Transverse colon (tissue), 4 donors: ENCODE measurements around the gene BBS1. TPM values are rescaled to one million over a fixed set of nuclear protein-coding genes. Genes with fewer than 3 reads are reported as not detected.

Experiments
- DNase-seq: peaks from one replicate; pipeline ENCODE4 v3.0.0-alpha.2; 2019
- H3K27ac ChIP-seq, 4 donors: fragments of 200-600 bp; sonication (generic); 2 replicates each; pipeline ENCODE4 v1.5.1; 2016 to 2018; ENCODE audit warnings: inconsistent platforms in 4 of 4
- H3K27me3 ChIP-seq: fragments of 200-600 bp; sonication (generic); 2 replicates; pipeline ENCODE4 v1.5.1; 2017; ENCODE audit warnings: inconsistent platforms
- H3K36me3 ChIP-seq, 4 donors: fragments of 200-600 bp; sonication (generic); 2 replicates each; pipeline ENCODE4 v1.5.1; 2017 to 2019; ENCODE audit warnings: inconsistent platforms in 4 of 4
- H3K4me1 ChIP-seq, 4 donors: fragments of 200-600 bp; sonication (generic); 2 replicates each; pipeline ENCODE4 v1.5.1; 2017 to 2020; ENCODE audit warnings: inconsistent platforms in 4 of 4
- H3K4me3 ChIP-seq, 4 donors: fragments of 200-600 bp; sonication (generic); 1 replicate in 1 of 4; 2 replicates in 3 of 4; pipeline versions ENCODE4 v1.5.1 to v1.6.1; 2017 to 2019; ENCODE audit warnings: inconsistent platforms in 4 of 4
- H3K9me3 ChIP-seq, 2 donors: fragments of 200-600 bp; sonication (generic); 2 replicates each; pipeline ENCODE4 v1.5.1; 2017 to 2019; ENCODE audit warnings: inconsistent platforms in 2 of 2
- EP300 ChIP-seq: sonication (generic); formaldehyde crosslinking; IDR thresholded peaks from one replicate; pipeline ENCODE4 v1.6.1; 2017; ENCODE audit warnings: antibody characterized with exemption, low read depth
- POLR2A ChIP-seq: fragments of 450-650 bp; IDR thresholded peaks from one replicate; pipeline ENCODE4 v1.6.1; 2016; ENCODE audit warnings: antibody characterized with exemption, mild to moderate bottlenecking, moderate library complexity
- POLR2AphosphoS5 ChIP-seq, 3 donors: sonication (generic); formaldehyde crosslinking; IDR thresholded peaks; one replicate each; pipeline ENCODE4 v1.6.1; 2016; ENCODE audit warnings: antibody characterized with exemption in 3 of 3
- WGBS, 2 donors: methylation state at CpG; one replicate each; pipeline ENCODE4 v1.1.5; 2018; ENCODE audit warnings: low coverage in 1 of 2; 5-methylcytosine and 5-hydroxymethylcytosine counted together
- in situ Hi-C, 4 donors: fragments of 200-750 bp; cut with MboI; loops; one replicate each; pipeline versions ENCODE4 v1.15.0 to v1.15.1; 2017; ENCODE audit warnings: low sequenced_read_pairs in 3 of 4, low pct_ligation_motif_present in 1 of 4, low pct_unique_long_range_greater_than_20kb in 1 of 4
- intact Hi-C: fragments of 100-400 bp; cut with DNase I; formaldehyde crosslinking; loops from one replicate; pipeline ENCODE4 v1.15.1; 2023; ENCODE audit warnings: low total_unique reads
- total RNA-seq, 4 donors: library from RNA; depleted of rRNA; stranded (reverse); fragments of >200 nt; gene quantifications; one replicate each; pipeline ENCODE4 v1.1.0, GENCODE V29; 2016
- TF ChIP-seq, protein P1 (sequence below), 5 experiments: fragments of 200-600 bp in 3 of 5; fragments of 450-650 bp in 2 of 5; sonication (generic) in 3 of 5; IDR thresholded peaks; 1 replicate in 2 of 5; 2 replicates in 3 of 5; pipeline ENCODE4 v1.5.1; 2016 to 2017; ENCODE audit warnings: antibody characterized with exemption in 5 of 5, inconsistent platforms in 3 of 5, mild to moderate bottlenecking in 2 of 5, moderate library complexity in 1 of 5

The BBS1 gene
- total RNA-seq, 4 donors from 2014 or later = 33.3 to 146 (median 56.0) TPM

DNA sequence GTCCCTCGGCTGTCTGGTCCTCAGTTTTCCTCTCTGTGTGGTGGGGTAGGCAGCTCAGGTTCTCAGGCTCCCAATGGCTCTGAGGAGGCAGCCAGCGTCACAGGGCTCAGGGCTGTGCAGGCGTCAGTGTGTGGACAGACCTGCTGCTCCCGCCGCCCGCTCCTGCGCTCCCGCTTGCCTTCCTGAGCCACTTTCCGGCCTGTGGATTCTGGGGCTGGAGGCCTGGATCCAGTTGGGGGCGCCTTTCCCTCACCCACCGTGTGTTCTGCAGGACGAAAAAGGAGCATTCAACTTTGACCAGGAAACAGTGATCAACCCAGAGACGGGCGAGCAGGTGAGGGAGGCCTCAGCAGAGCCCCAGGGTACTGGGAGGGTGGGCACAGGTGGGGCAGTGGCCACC, 15.5 kb upstream of the BBS1 start:
- H3K36me3 ChIP-seq = no peaks in the 10 kb centered on the region
- intact Hi-C loops (no loop called here), in situ Hi-C loops (no loop called here)
- H3K9me3 ChIP-seq = no peaks in the 10 kb centered on the region
- no peak overlapping the region for H3K4me3 ChIP-seq
- DNase-seq = no peak
- no peak for TF ChIP-seq POLR2A
- H3K27me3 ChIP-seq = no peaks in the 10 kb centered on the region
- peaks cover 0 to 9% (median 0%) of the 10 kb centered on the region in 4 donors for H3K4me1 ChIP-seq
- WGBS, 2 donors = 89% methylated on average over 14 of the region's 14 CpGs; no CpG with 5 or more reads in 1 of the 2 donors
- no peak overlapping the region for H3K27ac ChIP-seq

DNA sequence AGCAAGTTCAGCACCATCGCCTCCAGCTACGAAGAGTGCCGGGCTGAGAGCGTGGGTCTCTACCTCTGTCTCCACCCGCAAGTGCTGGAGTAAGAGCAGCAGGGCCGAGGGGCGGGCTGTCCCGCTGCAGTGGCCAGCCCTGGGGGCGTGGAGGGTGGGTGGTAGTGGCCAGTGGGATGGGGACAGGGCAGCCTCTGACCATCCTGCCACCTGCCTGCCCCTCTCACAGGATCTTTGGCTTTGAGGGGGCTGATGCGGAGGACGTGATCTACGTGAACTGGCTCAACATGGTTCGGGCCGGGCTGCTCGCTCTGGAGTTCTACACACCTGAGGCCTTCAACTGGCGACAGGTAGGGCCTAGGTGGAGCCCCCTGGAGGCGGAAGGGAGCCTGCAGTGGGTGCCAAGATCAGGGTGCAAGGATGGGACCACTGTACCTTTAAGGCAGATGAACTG, 15.0 kb upstream of the BBS1 start:
- WGBS, 2 donors = 91 to 93% methylated on average over 3 to 17 of the region's 17 CpGs
- intact Hi-C loops (no loop called here), in situ Hi-C loops (no loop called here)
- Histone ChIP-seq H3K4me3 (no peak overlapping the region), H3K27ac (no peak overlapping the region), H3K36me3 (no peaks in the 10 kb centered on the region), H3K9me3 (no peaks in the 10 kb centered on the region), H3K27me3 (no peaks in the 10 kb centered on the region), H3K4me1 (peaks cover 0 to 9% (median 0%) of the 10 kb centered on the region in 4 donors)
- no peak for DNase-seq
- TF ChIP-seq, protein P1, sequence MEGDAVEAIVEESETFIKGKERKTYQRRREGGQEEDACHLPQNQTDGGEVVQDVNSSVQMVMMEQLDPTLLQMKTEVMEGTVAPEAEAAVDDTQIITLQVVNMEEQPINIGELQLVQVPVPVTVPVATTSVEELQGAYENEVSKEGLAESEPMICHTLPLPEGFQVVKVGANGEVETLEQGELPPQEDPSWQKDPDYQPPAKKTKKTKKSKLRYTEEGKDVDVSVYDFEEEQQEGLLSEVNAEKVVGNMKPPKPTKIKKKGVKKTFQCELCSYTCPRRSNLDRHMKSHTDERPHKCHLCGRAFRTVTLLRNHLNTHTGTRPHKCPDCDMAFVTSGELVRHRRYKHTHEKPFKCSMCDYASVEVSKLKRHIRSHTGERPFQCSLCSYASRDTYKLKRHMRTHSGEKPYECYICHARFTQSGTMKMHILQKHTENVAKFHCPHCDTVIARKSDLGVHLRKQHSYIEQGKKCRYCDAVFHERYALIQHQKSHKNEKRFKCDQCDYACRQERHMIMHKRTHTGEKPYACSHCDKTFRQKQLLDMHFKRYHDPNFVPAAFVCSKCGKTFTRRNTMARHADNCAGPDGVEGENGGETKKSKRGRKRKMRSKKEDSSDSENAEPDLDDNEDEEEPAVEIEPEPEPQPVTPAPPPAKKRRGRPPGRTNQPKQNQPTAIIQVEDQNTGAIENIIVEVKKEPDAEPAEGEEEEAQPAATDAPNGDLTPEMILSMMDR (IDR thresholded peaks at IDR 0.05) = no peak
- TF ChIP-seq POLR2AphosphoS5 (IDR thresholded peaks at IDR 0.05) = no peak
- no peak for TF ChIP-seq POLR2A
- TF ChIP-seq EP300 = no peak

DNA sequence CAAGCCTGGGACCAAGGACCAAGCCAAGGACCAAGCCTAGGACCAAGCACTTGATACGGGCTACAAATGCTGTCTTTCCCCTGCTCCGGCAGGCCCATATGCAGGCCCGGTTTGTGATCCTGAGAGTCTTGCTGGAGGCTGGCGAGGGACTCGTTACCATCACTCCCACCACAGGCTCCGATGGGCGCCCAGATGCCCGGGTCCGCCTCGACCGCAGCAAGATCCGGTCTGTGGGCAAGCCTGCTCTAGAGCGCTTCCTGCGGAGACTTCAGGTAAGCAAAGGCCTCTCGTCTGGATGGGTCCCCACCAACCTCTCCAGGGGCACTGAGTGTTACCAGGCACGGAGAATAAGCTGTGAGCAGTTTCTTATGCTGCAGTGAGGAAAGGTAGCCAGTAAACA, 13.2 kb upstream of the BBS1 start:
- H3K4me1 ChIP-seq = peaks cover 0 to 9% (median 0%) of the 10 kb centered on the region in 4 donors
- H3K4me3 ChIP-seq = no peak overlapping the region
- no peaks in the 10 kb centered on the region for H3K27me3 ChIP-seq
- in situ Hi-C loops = no loop called here
- no peaks in the 10 kb centered on the region for H3K9me3 ChIP-seq
- intact Hi-C loops = no loop called here
- no peak for DNase-seq
- TF ChIP-seq EP300 = no peak
- TF ChIP-seq, protein P1 (IDR thresholded peaks at IDR 0.05) = no peak
- TF ChIP-seq POLR2AphosphoS5 (IDR thresholded peaks at IDR 0.05) = no peak
- TF ChIP-seq POLR2A = no peak
- no peak overlapping the region for H3K27ac ChIP-seq
- 96% methylated on average over 16 of the region's 16 CpGs; no CpG with 5 or more reads in 1 of the 2 donors for WGBS, 2 donors
- H3K36me3 ChIP-seq = no peaks in the 10 kb centered on the region

DNA sequence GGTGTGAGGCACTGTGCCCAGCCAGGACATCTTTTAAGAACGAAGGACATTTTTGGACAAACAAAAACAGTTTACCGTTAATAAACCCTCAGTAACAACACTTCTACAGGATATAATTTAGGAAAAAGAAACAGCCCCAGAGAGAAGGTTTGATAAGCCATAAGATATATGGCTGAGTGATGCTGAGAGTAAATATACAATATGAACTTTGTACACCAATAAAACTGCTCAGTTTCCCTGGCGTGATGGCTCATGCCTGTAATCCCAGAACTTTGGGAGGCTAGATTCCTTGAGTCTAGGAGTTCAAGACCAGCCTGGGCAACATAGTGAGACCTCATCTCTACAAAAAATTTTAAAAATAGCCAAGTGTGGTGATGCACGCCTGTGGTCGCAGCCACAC, 11.9 kb upstream of the BBS1 start:
- intact Hi-C loops (no loop called here), in situ Hi-C loops (no loop called here)
- no peak for TF ChIP-seq POLR2A
- no peak for TF ChIP-seq POLR2AphosphoS5 (IDR thresholded peaks at IDR 0.05)
- TF ChIP-seq EP300 = no peak
- TF ChIP-seq, protein P1 (IDR thresholded peaks at IDR 0.05) = no peak
- no peaks in the 10 kb centered on the region for H3K9me3 ChIP-seq
- WGBS, 2 donors = 47 to 65% methylated on average over 3 to 5 of the region's 5 CpGs
- no peaks in the 10 kb centered on the region for H3K27me3 ChIP-seq
- H3K36me3 ChIP-seq = no peaks in the 10 kb centered on the region
- peak overlapping the region in 1 of 4 donors; percentile 41 for H3K27ac ChIP-seq
- no peak overlapping the region for H3K4me3 ChIP-seq
- no peak for DNase-seq
- H3K4me1 ChIP-seq = peaks cover 0 to 8% (median 0%) of the 10 kb centered on the region in 4 donors

DNA sequence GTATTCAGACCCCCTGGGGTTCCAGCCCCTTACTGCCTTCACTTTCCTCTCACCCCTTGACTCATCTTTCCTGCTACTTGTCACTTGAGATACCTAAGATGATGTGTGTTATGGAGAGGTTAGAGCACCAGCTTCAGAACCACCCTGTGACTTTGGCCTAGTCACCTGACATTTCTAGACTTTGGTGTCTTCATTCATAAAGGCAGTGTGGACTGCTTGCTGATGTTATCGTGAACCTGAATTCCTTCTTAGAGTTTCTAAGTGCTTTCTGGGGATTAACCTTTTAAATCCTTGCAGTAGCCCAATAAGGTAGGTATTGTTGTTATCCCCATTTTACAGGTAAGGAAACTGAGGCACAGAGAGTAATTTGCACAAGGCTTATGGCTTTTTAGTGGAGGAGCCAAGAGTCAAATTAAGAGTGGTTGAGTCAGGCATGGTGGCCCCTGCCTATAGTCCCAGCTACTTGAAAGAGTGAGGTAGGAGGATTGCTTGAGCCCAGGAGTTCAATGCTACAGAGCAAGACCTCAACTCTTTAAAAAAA, 5.1 kb upstream of the BBS1 start:
- Histone ChIP-seq H3K27me3 (no peaks in the 10 kb centered on the region), H3K27ac (no peak overlapping the region), H3K9me3 (no peaks in the 10 kb centered on the region), H3K36me3 (no peaks in the 10 kb centered on the region), H3K4me1 (peaks cover 0 to 4% (median 2%) of the 10 kb centered on the region in 4 donors), H3K4me3 (no peak overlapping the region)
- DNase-seq = no peak
- intact Hi-C loops (no loop called here), in situ Hi-C loops (no loop called here)
- TF ChIP-seq POLR2AphosphoS5 (IDR thresholded peaks at IDR 0.05) (no peak), EP300 (no peak), POLR2A (no peak)
- TF ChIP-seq, protein P1 (IDR thresholded peaks at IDR 0.05) = no peak
- WGBS, 2 donors = 100% methylated on average over 1 of the region's 1 CpG
